HG03342 (cell line): ENCODE results near the gene NOCT.
"Not testable (repeated sequence)": the region's sequence is repeated elsewhere in the genome, so short reads cannot be mapped to it uniquely, and the experiment has no call there.

Experiments
- ATAC-seq: cut with Tn5 transposase; IDR thresholded peaks from one replicate; pipeline ENCODE4 v1.9.1; 2021; ENCODE audit warnings: mild to moderate bottlenecking, moderate library complexity; ENCODE audit not compliant: unreplicated experiment

NOCT gene

DNA sequence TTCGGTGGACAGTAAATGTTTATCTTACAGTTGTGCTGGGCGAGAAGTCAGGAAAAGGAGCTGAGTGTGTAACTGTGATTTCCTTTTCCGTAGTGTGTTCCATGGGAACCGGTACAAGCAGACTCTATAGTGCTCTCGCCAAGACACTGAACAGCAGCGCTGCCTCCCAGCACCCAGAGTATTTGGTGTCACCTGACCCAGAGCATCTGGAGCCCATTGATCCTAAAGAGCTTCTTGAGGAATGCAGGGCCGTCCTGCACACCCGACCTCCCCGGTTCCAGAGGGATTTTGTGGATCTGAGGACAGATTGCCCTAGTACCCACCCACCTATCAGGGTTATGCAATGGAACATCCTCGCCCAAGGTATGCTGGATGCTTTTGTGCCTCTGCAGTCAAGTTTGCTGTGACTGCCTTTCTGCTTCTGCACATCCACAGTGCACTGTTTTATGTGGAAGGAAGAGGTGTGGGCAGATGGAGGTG lies 27.4 kb downstream of the NOCT start:
- ATAC-seq = no peak

DNA sequence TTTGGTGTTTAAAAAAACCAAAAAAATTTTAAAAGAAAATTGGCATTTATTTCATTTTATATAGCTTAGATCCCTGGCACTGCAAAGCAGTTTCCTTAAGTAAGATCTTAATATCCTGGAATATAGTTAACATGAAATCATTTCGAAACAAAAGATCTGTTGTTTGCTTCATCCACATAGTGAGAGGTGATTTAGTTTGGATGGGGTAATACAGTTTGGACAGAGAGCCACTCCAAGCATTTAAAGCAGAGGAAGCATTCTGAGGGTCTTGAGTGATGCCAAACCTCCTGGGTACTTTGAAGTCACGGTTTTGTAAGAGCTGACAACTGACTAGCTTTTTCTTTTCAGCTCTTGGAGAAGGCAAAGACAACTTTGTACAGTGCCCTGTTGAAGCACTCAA lies 28.7 kb downstream of the NOCT start:
- ATAC-seq = no peak

DNA sequence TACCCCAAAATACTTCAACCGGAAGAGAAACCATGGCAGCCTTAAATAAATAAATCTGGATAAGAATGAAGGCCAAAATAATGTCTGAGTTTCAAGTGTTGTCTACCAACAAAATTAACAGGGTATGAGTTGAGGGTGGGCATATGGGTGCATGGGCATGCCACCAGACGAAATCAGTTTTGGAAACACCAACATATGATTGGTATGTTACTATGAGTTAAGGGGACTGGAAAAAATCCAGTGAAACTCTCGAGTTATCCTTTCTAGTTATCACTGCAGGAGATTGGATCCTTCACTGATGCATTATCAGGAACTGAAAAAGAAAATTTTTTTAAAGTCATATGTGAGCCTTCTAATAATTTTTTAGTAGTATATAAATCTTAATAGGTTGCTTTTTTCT lies 32.4 kb downstream of the NOCT start:
- no peak for ATAC-seq

DNA sequence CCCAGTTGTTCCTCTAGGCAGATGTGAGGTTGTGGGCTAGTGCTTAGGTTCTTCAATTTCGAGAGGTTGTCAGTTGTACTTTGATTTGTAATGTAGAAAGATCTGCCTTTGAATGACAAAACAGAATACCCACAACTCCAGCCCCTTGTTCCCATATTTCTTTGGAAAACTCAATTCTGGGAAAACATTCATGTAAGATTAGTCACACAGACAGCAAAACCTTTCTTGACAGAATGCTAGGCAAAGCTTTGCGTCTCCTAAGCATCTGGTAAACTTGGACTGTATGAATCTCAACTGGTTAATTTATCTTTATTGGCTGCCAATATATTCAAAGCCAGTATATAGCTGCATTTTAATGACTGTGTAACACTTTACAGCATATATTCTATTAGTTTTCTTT lies 34.9 kb downstream of the NOCT start:
- no peak for ATAC-seq

DNA sequence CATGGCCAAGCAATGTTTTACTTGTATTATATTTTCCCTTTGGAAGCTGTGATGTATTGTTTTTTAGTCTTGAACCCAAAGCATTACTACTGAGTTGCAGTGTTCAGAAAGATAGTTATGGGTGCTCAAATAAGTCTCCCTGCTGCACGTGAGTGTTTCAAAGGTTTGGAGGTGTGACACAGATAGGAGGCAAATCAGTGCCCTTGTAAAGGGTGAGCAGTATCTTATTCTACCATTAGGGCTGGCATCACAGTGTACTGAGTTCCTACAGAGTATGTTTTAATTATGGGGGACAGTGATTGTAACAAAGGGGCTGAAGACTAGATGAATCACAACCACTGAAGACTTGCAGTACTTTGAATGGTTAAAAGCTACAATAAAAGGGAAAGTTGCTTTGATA lies 38.3 kb downstream of the NOCT start:
- ATAC-seq = no peak

DNA sequence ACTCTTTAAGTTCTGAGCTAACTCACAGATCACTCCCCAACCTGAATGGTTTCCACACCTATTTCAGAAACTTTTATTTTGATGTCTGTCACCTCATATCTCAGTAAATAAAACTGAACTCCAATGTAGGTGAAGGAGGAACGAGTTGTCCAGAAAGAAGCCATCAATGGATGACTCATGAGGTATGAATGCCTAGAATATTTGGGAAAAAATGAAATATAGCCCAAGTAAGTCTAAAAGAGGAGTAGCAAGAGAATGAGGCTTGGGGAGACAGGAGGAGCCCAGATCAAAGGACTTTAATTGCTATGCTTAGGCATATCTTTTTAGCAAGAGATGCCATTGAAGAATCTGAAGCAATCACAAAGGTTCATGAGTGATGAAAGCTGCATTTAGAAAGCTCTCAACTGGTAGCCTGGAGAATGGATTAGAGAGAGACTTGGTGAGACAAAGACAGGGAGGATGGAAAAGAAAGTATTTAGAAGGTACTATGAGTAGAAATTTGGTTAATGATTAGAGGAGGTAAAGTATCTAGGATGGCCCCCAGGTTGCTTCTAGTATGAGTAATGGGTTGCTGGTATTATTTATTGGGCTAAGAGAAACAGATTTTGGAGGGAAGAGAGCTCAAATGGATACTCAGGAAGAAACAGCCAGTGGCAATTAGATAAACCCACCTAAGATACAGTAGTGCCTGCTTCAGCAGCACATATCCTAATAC lies 39.4 kb downstream of the NOCT start:
- ATAC-seq = no peak

DNA sequence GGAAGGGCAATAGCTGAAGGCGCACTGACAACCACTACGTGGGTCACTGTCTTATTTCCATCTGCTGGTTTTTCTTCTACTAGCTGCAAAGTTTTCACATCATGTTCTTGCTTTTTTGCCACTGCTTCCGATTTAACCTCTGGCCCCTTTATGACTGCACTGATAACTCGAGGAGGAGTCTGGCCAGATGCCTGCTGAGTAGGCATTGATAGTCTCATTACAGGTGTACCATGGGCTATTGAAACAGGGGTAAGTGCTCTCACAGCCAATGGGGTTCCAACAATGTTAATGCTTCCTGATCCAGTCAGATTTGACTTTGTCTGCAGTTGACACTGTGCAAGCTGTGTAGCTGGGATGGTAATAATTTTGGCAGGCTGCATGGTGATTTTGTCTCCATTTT lies 43.4 kb downstream of the NOCT start:
- ATAC-seq = not testable (repeated sequence)

DNA sequence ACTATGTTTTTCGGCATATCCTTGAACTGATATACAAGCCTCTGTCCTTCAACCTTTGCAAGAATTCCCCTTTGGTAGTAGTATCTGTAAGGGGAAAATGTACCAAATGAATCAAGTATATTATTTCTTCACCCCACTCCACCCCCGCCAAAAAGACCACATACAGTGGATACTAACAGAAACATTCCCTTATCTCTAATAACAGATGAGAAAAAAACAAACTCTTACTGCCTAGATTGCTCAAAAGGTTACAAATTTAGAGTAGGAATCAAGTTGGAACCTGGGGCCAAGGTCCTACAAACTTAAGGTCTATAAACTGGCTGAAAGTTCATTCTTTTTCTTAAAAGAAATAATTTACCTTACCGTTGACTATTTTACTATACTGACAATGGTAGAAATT lies 45.0 kb downstream of the NOCT start:
- ATAC-seq = no peak

DNA sequence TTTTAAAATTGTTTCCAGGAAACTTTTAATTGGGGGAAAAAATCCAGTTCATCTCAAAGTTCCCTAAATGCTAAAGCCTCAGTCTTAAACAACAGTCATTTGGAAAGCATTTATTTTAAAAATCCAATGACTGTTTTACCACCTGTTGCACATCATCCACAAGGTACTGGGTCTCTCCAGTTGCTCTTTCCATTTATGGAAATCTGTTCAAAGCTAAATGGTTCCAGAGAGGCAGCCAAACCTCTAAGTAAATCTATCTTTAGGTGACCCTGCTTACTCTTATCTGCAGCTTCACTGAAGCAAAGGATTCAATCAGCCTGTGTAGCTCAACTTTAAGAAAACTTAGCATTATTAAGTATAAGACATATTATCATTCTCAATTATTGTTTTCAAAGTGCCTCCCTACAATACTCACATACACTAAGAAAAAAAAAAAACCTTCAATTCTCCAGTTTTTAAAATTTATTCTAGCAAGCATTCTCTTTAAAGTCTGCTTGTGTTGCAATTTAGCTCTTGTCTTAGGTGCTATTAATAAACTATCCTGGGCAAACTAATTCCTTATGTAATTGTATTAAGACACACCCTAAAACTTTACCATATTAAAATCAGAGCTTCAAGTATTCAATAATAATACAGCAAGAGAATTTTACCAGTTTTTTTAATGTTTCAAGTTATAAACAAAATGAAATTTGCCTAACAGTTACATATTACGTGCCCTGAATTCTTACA lies 60.6 kb downstream of the NOCT start:
- ATAC-seq = no peak

DNA sequence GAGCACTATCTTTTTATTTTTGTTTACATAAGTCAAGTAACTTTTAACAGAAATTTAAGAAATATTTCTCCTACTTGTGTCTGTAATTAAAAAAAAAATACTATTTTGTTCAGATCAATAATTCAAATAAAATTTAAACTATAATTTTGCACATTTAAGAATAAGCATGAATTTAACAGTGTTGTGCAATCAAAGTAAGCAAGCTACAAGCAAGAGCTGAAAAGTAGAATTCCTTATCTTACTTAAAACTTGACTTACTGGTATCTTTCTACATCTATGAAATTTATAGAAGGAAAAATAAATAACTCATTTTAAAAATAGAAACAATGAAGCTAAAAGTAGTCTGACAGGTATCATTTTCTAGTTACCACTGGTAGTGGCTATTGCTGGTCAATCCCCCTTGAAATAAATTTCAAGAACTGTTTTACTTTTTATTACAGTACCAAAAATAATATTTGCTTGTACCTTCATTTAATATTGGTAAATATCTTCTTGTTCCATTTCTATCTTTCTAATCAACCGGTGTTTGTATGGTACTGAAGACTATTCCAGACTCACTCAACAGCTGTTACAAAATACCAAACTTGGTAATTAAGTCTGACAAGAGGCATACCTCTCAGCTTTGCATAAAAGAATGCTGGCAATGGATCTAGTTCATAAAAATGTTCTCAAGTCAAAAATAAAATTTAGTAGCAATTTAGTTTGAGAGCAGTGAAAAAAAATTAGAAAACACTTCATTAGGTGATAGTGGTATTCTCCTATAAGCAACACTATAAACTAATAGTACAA lies 62.2 kb downstream of the NOCT start:
- no peak for ATAC-seq

DNA sequence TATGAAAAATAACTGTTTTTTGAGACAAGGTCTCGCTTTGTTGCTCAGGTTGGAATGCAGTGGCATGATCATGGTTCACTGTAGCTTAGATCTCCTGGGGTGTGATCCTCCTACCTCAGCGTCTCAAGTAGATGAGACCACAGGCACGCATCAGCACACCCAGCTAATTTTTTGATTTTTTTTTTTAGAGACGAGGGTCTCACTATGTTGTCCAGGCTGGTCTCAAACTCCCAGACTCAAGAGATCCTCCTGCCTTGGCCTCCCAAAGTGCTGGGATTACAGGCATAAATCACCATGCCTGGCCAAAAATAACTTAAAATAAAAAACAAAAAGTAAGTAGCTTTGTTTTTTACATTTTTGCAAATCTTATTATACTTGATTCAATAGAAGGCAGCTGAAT lies 63.3 kb downstream of the NOCT start:
- ATAC-seq = no peak

DNA sequence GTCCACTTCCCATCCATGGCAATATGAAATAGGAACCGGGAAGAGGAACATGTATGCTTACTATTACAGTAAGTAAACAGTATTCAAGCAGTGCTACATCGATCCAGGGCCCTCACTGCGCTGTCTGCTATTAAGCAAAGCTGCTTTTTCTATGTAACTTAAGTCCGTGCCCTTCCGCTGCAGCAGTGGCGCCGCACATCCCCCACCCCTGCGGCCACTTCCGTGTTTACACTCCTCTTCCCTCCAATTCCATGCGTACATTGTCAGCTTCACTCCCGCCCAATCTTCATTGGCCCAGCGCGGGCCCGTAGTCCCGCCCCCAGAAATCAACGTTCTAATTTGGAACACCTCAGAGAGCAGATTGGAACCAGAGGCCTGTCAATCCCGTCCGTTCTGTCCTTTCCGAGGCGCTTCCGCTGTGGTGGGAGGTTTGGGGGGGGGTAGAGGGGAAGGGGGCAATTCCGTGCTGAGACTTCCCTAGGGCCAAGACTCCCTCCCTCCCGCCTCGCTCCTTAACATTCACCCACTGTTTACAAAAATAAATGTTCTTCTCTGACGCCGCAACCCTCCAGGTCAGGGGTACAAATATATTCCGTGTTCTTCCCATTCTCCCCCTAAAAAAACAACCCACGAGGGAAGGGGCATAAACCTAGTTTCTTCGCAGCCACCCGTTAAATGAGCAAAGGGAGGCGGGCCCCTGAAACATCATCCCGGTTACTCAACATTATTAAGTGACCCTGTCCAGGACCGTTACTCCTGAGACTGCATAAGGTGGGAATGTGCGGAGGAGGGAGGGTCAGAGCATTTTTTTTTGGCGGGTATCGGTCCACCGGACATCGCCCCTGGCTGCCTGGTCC lies 67.4 kb downstream of the NOCT start:
- peak; percentile 90 for ATAC-seq

DNA sequence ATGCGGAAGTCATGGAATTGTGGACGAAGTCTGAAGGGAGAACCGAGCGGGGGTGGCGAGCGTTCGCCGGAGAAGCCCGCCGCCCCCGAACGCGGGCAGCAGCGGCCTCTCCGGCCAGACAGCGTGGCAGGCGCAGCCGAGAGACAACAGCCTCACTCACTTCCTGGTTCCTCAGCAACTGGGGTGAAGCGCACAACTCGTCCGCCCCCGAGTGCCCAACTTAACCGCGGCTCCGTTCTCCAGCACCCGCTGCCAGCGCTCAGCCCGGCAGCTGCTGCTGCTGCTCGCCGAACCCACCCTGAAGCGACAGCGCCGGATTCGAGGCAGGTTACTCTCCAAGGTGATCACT lies 68.0 kb downstream of the NOCT start:
- ATAC-seq = peak; percentile 27

DNA sequence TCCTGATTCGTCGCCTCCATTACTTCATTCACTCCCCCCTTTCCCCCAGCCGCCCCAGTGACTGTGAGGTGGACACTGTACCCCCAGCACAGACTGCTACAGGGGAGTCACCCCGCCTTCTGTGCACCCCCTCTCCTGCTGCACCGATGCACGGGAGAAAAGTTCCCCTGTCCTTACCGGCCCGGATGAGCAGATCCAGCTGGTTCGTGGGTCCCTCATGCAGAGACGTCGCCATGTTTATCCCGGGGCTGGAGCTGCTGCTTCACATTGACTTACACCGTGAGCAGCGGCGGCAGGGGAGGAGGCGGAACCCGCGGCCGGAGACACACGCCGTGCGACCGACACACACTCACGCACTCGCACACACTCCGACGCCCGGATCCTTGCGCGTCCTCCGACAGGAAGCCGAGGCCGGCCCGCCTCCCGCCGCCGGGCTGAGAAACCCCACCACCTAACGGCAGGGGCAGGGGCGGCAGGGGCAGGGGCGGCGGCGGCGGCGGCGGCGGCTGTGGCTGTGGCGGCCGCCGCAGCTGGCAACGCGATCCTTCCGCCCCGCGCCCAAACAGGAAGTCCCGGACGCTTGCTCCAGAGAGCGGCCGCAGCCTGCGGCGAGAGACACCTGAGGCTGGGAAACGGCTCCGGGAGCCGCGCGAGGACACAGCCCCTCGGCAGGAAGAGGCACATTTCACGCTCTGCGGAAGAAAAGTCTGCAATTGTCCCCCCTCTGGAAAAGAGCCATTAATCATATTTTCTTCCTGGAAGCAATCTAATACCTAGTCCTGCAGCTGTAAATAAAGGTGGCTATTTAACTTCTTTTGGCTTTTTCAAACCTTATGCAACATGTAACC lies 68.6 kb downstream of the NOCT start:
- ATAC-seq = peak; percentile 48

DNA sequence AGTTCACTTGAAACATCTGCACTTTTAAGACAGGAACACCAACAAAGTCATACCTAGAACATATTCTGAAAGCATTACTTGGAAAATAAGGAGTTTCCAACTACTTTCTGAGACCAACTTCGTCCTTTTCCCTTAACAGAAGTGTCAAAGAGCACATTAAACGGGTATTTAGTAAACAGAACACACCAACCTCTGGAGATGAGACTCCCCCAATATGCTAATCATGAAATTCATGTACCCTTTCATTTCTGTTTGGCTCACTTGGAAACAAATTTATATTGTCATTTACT lies 69.2 kb downstream of the NOCT start:
- no peak for ATAC-seq

DNA sequence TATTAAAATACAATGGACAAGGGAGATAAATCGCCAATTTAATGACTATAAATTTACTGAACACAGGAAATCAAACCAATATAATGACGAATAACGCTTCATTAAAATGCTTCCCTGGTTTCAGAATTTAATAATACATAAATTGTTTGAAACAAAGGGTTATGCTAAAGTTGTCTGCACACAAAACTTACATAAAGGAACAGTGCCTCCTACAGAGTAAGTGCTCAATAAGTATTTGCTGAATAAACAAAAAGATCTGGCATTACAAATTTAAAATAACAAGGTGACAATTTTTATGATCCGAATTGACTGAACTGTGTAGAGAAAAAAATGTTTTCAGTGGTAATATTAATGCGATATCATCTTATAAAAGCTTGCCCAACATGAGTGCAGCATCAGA lies 69.6 kb downstream of the NOCT start:
- no peak for ATAC-seq

DNA sequence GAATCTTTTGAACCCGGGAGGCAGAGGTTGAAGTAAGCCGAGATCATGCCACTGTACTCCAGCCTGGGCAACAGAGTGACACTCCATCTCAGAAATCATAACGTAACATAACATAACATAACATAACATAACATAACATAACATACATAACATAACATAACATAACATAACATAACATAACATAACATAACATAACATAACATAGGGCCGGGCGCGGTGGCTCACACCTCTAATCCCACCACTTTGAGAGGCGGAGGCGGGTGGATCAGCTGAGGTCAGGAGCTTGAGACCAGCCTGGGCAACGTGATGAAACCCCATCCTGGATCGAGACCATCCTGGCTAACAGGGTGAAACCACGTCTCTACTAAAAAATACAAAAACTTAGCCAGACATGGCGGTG lies 76.7 kb downstream of the NOCT start:
- no peak for ATAC-seq
